ENCODE data around the gene CYB561.
A peak's percentile ranks its signal among the peaks of the same experiment; 100 is the strongest.

Gene CYB561

DNA sequence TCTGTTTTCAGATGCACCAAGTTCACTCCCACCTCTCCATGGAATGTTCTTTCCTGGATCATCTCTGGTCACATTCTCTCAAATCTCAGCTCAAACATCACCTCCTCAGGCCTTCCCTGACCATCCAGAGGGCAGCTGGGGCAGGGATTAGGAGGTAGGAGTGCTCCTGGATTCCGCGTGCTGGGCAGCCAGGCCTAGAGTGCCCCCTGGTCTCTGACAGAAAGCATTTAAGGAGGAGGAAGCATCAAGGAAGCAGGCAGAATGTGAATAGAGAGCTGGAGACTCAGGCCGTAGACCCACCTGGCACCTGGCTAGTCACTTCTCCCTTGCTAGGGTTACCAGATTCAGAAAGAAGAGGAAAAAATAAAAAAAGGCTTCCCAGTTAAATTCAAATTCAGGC lies 2.5 kb upstream of the CYB561 start:
- Histone ChIP-seq H3K4me3 (ENCODE audit: low read length) (no peak overlapping the region), H3K27ac (ENCODE audit: low read length) (no peak overlapping the region)
- WGBS (ENCODE audit: insufficient coverage, insufficient read length), result no CpG with 5 or more reads among the region's 3 CpGs

DNA sequence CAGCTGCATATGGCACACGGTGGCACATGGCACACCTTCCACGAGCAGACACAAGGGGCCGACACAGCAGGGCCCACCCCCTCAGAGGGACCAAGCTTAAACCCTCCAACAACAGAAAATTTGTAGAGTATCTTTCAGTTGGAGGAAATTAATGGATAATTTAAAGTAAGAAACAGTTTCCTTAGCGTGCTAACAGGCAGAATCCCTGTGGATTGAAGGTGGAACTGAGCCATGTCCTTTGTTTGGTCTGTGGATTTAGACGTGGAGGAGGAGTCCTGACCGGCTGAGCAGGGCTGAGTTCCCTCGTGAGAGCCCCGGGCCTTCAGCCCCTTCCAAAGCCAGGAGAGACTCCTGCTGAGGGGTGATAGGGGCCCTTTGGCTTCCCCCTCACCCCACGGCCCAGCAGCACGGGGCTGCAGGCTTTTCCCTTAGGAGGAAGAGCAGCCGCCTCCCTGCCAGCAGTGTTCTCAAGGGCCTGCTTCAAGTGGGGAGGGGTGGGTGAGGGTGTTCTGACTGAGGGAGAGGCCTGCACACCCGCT lies 1.4 kb upstream of the CYB561 start:
- Histone ChIP-seq H3K9me3 (ENCODE audit: control insufficient read depth, insufficient read depth, low read length) (no peaks in the 10 kb centered on the region), H3K27ac (ENCODE audit: low read length) (no peak overlapping the region), H3K4me1 (ENCODE audit: control insufficient read depth, insufficient read depth, low read length) (peaks cover 8% of the 10 kb centered on the region), H3K36me3 (ENCODE audit: control insufficient read depth, insufficient read depth, low read length) (no peaks in the 10 kb centered on the region), H3K4me3 (ENCODE audit: low read length) (no peak overlapping the region), H3K27me3 (ENCODE audit: control insufficient read depth, insufficient read depth, low read length) (no peaks in the 10 kb centered on the region)
- no CpG with 5 or more reads among the region's 12 CpGs for WGBS (ENCODE audit: insufficient coverage, insufficient read length)
- no peak for DNase-seq (ENCODE audit: low read depth, low spot score)

More for the DNA sequence above, 2.5 kb upstream of the CYB561 start:
- Histone ChIP-seq H3K27me3 (ENCODE audit: control insufficient read depth, insufficient read depth, low read length) (no peaks in the 10 kb centered on the region), H3K9me3 (ENCODE audit: control insufficient read depth, insufficient read depth, low read length) (no peaks in the 10 kb centered on the region), H3K4me1 (ENCODE audit: control insufficient read depth, insufficient read depth, low read length) (peaks cover 8% of the 10 kb centered on the region), H3K36me3 (ENCODE audit: control insufficient read depth, insufficient read depth, low read length) (no peaks in the 10 kb centered on the region)
- DNase-seq (ENCODE audit: low read depth, low spot score), result no peak

DNA sequence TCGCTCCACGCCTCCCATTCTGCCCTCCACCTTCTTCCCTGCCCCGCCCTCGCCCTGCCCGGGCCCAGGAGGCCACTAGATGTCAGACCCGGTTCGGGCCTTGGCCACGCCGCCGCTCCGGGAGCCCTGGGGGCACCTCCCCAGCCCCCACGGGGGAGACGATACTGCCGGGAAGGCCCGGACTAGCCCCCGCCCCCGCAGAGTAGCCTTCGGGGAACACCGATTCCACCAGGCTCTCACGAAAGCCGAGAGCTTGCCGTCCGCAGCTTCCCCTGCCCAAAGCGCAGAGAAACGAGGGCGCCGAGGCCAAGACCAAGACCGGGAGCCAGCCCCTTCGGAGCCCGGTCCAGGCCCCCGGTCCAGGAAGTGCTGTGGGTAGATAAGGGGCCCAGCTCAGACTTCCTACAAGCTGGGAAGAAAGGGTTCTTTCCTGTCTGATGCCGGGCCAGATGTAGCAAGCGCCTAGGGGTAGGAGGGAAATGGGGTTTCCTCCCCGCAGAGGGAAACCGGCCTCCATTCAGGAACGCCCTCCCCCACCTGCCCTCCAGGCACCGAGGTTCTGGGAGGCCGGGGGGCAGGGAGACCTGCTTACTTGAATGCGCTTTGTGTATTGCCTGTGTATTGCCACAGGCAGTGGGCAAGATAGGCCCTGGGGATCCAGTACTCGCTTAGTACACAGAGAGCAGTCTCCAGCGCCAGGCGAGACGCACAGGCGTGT lies 806 bp upstream of the CYB561 start:
- H3K9me3 ChIP-seq (ENCODE audit: control insufficient read depth, insufficient read depth, low read length), result no peaks in the 10 kb centered on the region
- H3K4me3 ChIP-seq (ENCODE audit: low read length), result peak overlapping the region; percentile 36; the same call in 1 of the 2 replicates
- WGBS (ENCODE audit: insufficient coverage, insufficient read length), result no CpG with 5 or more reads among the region's 44 CpGs
- H3K27ac ChIP-seq (ENCODE audit: low read length), result no peak overlapping the region
- no peak for DNase-seq (ENCODE audit: low read depth, low spot score)
- H3K36me3 ChIP-seq (ENCODE audit: control insufficient read depth, insufficient read depth, low read length), result no peaks in the 10 kb centered on the region
- peaks cover 8% of the 10 kb centered on the region for H3K4me1 ChIP-seq (ENCODE audit: control insufficient read depth, insufficient read depth, low read length)
- no peaks in the 10 kb centered on the region for H3K27me3 ChIP-seq (ENCODE audit: control insufficient read depth, insufficient read depth, low read length)

DNA sequence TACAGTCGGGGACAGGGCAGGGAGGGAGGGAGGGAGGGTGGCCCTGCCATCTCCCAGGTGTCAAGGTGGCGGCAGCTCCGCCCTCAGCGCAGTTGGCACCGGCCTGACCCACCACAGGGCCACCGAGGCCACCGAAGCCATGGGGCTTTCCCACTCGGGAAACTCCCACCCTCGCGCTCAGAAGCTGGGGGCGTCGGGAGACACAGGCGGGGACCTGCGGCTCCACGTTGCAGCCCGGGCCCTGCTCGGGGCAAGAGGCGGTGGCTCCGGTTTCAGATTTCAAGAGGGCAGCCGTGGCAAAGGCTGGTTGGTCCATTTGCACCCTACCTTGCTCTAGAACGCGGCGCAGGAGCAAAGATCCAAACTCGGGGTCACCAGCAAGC lies 544 bp downstream of the CYB561 start:
- H3K36me3 ChIP-seq (ENCODE audit: control insufficient read depth, insufficient read depth, low read length), result no peaks in the 10 kb centered on the region
- H3K27me3 ChIP-seq (ENCODE audit: control insufficient read depth, insufficient read depth, low read length), result no peaks in the 10 kb centered on the region
- H3K4me1 ChIP-seq (ENCODE audit: control insufficient read depth, insufficient read depth, low read length), result peaks cover 8% of the 10 kb centered on the region
- DNase-seq (ENCODE audit: low read depth, low spot score), result no peak
- peak overlapping the region; percentile 36; the same call in 1 of the 2 replicates for H3K4me3 ChIP-seq (ENCODE audit: low read length)
- no CpG with 5 or more reads among the region's 24 CpGs for WGBS (ENCODE audit: insufficient coverage, insufficient read length)
- H3K27ac ChIP-seq (ENCODE audit: low read length), result no peak overlapping the region
- H3K9me3 ChIP-seq (ENCODE audit: control insufficient read depth, insufficient read depth, low read length), result no peaks in the 10 kb centered on the region

DNA sequence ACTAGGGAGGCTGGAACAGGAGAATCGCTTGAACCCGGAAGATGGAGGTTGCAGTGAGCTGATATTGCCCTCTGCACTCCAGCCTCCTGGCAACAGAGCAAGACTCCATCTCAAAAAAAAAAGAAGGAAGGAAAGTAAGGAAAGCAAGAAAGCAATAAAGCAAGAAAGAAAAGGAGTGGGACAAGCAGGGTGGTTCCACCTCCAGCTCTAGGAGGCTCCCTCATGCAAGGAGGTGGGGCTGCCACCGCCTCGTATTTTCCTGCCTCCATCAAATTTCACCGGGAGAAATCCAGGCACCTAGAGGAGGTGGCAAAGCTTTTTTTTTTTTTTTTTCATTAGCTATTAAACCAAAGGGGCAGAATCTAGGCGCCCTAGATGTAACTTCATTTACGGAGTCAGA lies 1.0 kb downstream of the CYB561 start:
- Histone ChIP-seq H3K36me3 (ENCODE audit: control insufficient read depth, insufficient read depth, low read length) (no peaks in the 10 kb centered on the region), H3K4me1 (ENCODE audit: control insufficient read depth, insufficient read depth, low read length) (peaks cover 8% of the 10 kb centered on the region), H3K4me3 (ENCODE audit: low read length) (no peak overlapping the region; the same call in 1 of the 2 replicates), H3K27ac (ENCODE audit: low read length) (no peak overlapping the region), H3K27me3 (ENCODE audit: control insufficient read depth, insufficient read depth, low read length) (no peaks in the 10 kb centered on the region), H3K9me3 (ENCODE audit: control insufficient read depth, insufficient read depth, low read length) (no peaks in the 10 kb centered on the region)
- DNase-seq (ENCODE audit: low read depth, low spot score), result no peak
- WGBS (ENCODE audit: insufficient coverage, insufficient read length), result no CpG with 5 or more reads among the region's 7 CpGs

DNA sequence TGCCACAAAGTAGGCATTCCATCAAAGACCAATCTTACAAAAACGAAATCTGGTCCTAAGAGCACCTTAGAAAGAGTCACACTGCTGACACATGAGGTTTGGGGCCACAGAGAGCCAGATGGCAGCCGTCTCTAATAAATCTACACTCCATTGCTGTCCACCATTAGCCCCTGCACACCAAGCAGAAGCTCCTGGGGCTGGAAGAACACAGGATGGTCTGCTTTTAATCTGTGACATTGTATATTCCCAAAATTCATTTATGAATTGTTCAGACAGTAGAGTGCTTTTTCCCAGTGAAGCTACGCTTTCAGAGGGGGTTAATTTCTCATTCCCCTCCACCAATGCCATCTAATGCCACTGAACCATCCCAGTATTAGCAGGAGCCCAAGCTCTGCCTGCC lies 1.6 kb downstream of the CYB561 start:
- no peak overlapping the region for H3K27ac ChIP-seq (ENCODE audit: low read length)
- DNase-seq (ENCODE audit: low read depth, low spot score), result no peak
- no peak overlapping the region for H3K4me3 ChIP-seq (ENCODE audit: low read length)
- no peaks in the 10 kb centered on the region for H3K27me3 ChIP-seq (ENCODE audit: control insufficient read depth, insufficient read depth, low read length)
- H3K4me1 ChIP-seq (ENCODE audit: control insufficient read depth, insufficient read depth, low read length), result peaks cover 8% of the 10 kb centered on the region
- H3K9me3 ChIP-seq (ENCODE audit: control insufficient read depth, insufficient read depth, low read length), result no peaks in the 10 kb centered on the region
- no peaks in the 10 kb centered on the region for H3K36me3 ChIP-seq (ENCODE audit: control insufficient read depth, insufficient read depth, low read length)
- WGBS (ENCODE audit: insufficient coverage, insufficient read length), result no CpG with 5 or more reads among the region's 3 CpGs

DNA sequence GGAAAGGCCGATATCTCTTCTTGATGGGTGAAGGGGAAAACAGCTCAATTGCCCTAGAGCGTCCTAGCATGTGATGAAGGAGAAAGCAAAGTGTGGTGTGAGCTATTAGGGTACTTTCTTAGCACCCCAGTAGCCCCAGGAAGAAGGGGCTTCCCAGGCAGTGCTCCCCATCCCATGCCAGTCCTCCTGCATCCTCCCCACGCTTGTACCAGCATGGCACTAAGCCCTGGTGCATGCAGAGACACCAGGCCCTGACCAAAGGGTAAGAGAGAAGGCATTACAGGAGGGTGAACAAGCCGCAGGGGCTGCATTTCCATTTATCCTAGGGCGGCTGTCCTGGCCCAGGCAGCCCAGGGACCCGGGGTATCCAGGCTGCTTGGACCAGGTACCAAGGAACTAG lies 3.1 kb downstream of the CYB561 start:
- no CpG with 5 or more reads among the region's 6 CpGs for WGBS (ENCODE audit: insufficient coverage, insufficient read length)
- no peak overlapping the region for H3K27ac ChIP-seq (ENCODE audit: low read length)
- H3K4me1 ChIP-seq (ENCODE audit: control insufficient read depth, insufficient read depth, low read length), result peaks cover 8% of the 10 kb centered on the region
- H3K36me3 ChIP-seq (ENCODE audit: control insufficient read depth, insufficient read depth, low read length), result no peaks in the 10 kb centered on the region
- DNase-seq (ENCODE audit: low read depth, low spot score), result no peak
- no peaks in the 10 kb centered on the region for H3K27me3 ChIP-seq (ENCODE audit: control insufficient read depth, insufficient read depth, low read length)
- H3K9me3 ChIP-seq (ENCODE audit: control insufficient read depth, insufficient read depth, low read length), result no peaks in the 10 kb centered on the region
- H3K4me3 ChIP-seq (ENCODE audit: low read length), result no peak overlapping the region

DNA sequence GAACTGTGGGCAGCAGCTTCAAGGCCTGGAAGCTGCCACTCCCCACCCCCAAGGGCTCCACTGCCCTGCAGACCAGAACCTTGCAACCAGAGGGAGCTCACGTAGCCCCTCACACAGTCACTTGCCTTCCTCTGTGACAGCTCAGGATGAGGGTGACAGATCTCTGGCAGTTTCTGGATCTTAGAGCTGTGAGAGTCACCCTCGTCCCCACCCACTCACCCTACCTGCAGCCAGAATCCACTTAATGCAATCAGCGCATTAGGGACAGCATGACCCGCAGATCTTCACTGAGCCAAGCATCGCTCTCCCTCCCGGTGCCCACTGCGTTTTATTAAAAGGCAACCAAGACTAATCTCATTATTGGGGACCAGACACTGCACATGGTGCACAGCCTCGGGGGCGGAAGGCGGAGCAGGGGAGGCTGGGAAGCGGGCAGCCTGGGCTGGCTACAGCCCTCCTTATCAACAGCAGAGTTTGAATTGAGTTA lies 3.5 kb downstream of the CYB561 start:
- Histone ChIP-seq H3K27me3 (ENCODE audit: control insufficient read depth, insufficient read depth, low read length) (no peaks in the 10 kb centered on the region), H3K4me3 (ENCODE audit: low read length) (no peak overlapping the region), H3K27ac (ENCODE audit: low read length) (no peak overlapping the region), H3K9me3 (ENCODE audit: control insufficient read depth, insufficient read depth, low read length) (no peaks in the 10 kb centered on the region), H3K36me3 (ENCODE audit: control insufficient read depth, insufficient read depth, low read length) (no peaks in the 10 kb centered on the region), H3K4me1 (ENCODE audit: control insufficient read depth, insufficient read depth, low read length) (peaks cover 5% of the 10 kb centered on the region)
- DNase-seq (ENCODE audit: low read depth, low spot score), result no peak
- WGBS (ENCODE audit: insufficient coverage, insufficient read length), result no CpG with 5 or more reads among the region's 11 CpGs

DNA sequence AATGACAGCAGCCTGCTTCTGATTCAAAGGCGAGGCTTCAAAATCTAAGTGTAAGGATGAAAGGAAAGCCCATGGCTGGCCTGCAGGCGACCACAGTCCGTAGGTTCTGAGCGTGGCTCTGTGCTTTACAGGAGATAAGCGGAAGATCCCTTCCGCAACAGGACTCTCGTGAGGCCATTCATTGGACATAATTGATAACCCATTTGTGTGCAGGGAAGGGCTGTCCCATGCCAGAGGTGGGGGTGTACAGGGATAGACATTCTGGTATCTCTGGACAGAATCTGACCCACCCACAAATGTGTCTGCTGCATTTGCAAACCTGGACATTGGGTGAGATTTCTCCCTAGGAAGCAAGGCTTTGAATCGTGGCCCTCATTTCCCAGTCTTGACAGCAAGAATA lies 4.0 kb downstream of the CYB561 start:
- Histone ChIP-seq H3K27ac (ENCODE audit: low read length) (no peak overlapping the region), H3K4me3 (ENCODE audit: low read length) (no peak overlapping the region), H3K27me3 (ENCODE audit: control insufficient read depth, insufficient read depth, low read length) (no peaks in the 10 kb centered on the region), H3K9me3 (ENCODE audit: control insufficient read depth, insufficient read depth, low read length) (no peaks in the 10 kb centered on the region), H3K36me3 (ENCODE audit: control insufficient read depth, insufficient read depth, low read length) (no peaks in the 10 kb centered on the region), H3K4me1 (ENCODE audit: control insufficient read depth, insufficient read depth, low read length) (peaks cover 1% of the 10 kb centered on the region)
- no CpG with 5 or more reads among the region's 8 CpGs for WGBS (ENCODE audit: insufficient coverage, insufficient read length)
- no peak for DNase-seq (ENCODE audit: low read depth, low spot score)

DNA sequence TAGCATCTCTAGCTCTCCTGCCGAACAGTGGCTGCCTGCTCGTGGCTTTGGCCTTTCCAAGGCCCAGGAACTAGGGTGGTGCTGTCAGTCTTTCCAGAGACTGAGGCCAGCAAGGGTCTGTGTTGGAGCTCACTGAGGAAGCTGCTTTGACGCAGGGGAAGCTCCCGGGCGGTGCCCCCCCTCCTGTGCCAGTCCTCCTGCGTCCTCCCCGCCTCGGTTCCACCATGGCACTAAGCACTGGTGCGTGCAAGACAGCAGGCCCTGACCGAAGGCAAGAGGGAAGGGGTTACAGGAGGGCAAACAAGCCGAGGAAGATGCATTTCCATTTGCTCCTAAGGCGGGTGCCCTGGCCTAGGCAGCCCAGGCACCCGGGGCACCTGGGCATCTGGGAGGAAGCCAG lies 4.5 kb downstream of the CYB561 start:
- Histone ChIP-seq H3K9me3 (ENCODE audit: control insufficient read depth, insufficient read depth, low read length) (no peaks in the 10 kb centered on the region), H3K36me3 (ENCODE audit: control insufficient read depth, insufficient read depth, low read length) (no peaks in the 10 kb centered on the region), H3K4me1 (ENCODE audit: control insufficient read depth, insufficient read depth, low read length) (peaks cover 1% of the 10 kb centered on the region), H3K27me3 (ENCODE audit: control insufficient read depth, insufficient read depth, low read length) (no peaks in the 10 kb centered on the region), H3K27ac (ENCODE audit: low read length) (no peak overlapping the region), H3K4me3 (ENCODE audit: low read length) (no peak overlapping the region)
- no CpG with 5 or more reads among the region's 13 CpGs for WGBS (ENCODE audit: insufficient coverage, insufficient read length)
- DNase-seq (ENCODE audit: low read depth, low spot score), result no peak

Data from iPS DF 6.9 (cell line).